ENCODE measurements around the gene USP48.

The USP48 gene

DNA sequence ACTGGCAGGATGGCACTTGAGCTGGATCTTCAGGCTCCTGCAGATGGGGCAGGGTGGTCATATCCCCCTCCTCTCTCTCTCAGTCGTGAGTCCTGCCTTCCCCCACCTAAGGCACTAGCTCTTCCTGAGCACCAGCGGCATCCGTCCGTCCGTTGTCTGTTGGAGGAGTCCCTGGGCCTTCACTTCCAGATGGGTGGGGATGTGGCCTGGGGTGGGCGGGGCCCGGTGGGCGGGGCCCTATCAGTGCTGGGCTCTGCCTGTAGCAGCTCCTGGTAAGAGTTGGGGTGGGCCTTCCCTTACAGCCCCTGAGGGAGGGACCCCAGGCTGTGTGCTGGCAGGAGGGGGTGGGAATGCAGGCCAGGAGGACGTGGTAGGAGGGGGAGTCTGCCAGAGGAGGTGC, 39.4 kb upstream of the USP48 start:
- no peak overlapping the region for H3K4me3 ChIP-seq (replicated peaks; ENCODE audit: low read depth, low read length)
- TF ChIP-seq, protein P1, sequence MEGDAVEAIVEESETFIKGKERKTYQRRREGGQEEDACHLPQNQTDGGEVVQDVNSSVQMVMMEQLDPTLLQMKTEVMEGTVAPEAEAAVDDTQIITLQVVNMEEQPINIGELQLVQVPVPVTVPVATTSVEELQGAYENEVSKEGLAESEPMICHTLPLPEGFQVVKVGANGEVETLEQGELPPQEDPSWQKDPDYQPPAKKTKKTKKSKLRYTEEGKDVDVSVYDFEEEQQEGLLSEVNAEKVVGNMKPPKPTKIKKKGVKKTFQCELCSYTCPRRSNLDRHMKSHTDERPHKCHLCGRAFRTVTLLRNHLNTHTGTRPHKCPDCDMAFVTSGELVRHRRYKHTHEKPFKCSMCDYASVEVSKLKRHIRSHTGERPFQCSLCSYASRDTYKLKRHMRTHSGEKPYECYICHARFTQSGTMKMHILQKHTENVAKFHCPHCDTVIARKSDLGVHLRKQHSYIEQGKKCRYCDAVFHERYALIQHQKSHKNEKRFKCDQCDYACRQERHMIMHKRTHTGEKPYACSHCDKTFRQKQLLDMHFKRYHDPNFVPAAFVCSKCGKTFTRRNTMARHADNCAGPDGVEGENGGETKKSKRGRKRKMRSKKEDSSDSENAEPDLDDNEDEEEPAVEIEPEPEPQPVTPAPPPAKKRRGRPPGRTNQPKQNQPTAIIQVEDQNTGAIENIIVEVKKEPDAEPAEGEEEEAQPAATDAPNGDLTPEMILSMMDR (IDR thresholded peaks at IDR 0.05; ENCODE audit: low read depth, low read length, missing control alignments): no peak
- no peak for DNase-seq (ENCODE audit: extremely low read depth, low read depth)

- TF ChIP-seq, protein P1 (IDR thresholded peaks at IDR 0.05; ENCODE audit: low read depth, low read length, missing control alignments): no peak
- no peak overlapping the region for H3K4me3 ChIP-seq (replicated peaks; ENCODE audit: low read depth, low read length)
- no peak for DNase-seq (ENCODE audit: extremely low read depth, low read depth)
Measured at GRCh38 chr1:21821385-21822019, 38.6 kb upstream of the USP48 start.

- DNase-seq (ENCODE audit: extremely low read depth, low read depth): no peak
- TF ChIP-seq, protein P1 (IDR thresholded peaks at IDR 0.05; ENCODE audit: low read depth, low read length, missing control alignments): no peak
- no peak overlapping the region for H3K4me3 ChIP-seq (replicated peaks; ENCODE audit: low read depth, low read length)
Measured at GRCh38 chr1:21820597-21821232, 37.8 kb upstream of the USP48 start.

DNA sequence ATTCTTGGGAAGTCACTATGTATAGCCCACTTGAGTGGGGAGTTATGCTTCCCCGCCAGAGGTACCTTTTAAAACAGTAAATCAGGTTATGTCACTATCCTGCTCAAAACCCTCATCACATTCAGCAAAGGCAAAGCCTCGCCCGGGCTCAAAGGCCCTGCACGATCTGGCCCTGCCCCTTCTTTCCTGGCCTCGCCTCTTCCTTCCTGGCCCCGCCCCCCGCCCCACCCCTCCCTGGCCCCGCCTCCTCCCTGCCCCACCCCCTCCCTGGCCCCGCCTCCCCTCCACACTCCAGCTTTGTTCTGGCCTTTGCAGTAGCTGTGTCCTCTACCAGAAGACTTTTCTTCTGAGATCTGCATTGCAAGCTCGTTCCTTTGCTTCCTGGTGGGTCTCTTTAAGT, 35.7 kb upstream of the USP48 start:
- DNase-seq (ENCODE audit: extremely low read depth, low read depth): no peak
- TF ChIP-seq, protein P1 (IDR thresholded peaks at IDR 0.05; ENCODE audit: low read depth, low read length, missing control alignments): no peak
- H3K4me3 ChIP-seq (replicated peaks; ENCODE audit: low read depth, low read length): no peak overlapping the region

- DNase-seq (ENCODE audit: extremely low read depth, low read depth): no peak
- no peak overlapping the region for H3K4me3 ChIP-seq (replicated peaks; ENCODE audit: low read depth, low read length)
- TF ChIP-seq, protein P1 (IDR thresholded peaks at IDR 0.05; ENCODE audit: low read depth, low read length, missing control alignments): no peak
Measured at GRCh38 chr1:21816602-21817302, 33.8 kb upstream of the USP48 start.

DNA sequence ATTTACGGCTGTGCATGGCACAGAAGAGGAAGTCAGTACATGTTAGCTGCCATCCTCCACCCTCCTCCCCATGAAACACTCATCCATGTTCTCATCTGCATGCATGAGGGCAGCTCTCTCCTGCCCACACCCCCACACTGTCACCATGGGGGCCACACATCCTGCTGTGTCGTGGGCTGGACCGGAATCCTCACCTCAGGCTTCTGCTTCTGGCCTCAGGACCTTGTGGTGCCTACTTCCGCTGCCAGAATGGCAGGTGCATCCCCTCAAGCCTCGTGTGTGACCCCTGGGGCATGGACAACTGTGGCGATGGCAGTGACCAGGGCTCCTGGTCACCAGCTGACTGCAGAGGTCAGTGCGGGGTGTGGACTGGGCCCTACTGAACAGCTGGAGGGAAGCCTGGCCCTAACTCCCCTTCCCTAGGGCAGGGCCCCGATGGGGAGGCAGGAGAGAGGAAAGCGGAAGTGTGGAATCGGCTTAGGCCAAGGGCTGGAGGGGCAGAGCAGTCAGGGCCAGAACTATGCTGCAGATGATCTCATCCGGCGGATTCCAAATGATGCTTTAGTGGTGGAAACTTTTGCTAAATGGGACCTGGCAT, 32.9 kb upstream of the USP48 start:
- no peak overlapping the region for H3K4me3 ChIP-seq (replicated peaks; ENCODE audit: low read depth, low read length)
- TF ChIP-seq, protein P1 (IDR thresholded peaks at IDR 0.05; ENCODE audit: low read depth, low read length, missing control alignments): no peak
- DNase-seq (ENCODE audit: extremely low read depth, low read depth): no peak
